ENCODE results near the gene KRT17. TPM values are rescaled to one million over a fixed set of nuclear protein-coding genes. Genes with fewer than 3 reads are reported as not detected.
A peak's percentile ranks its signal among the peaks of the same experiment; 100 is the strongest.
"Not testable (repeated sequence)": the region's sequence is repeated elsewhere in the genome, so short reads cannot be mapped to it uniquely, and the experiment has no call there.

The KRT17 gene
- total RNA-seq, 6 donors from 2014 or later = 0.78 to 33.3 (median 18.0) TPM

DNA sequence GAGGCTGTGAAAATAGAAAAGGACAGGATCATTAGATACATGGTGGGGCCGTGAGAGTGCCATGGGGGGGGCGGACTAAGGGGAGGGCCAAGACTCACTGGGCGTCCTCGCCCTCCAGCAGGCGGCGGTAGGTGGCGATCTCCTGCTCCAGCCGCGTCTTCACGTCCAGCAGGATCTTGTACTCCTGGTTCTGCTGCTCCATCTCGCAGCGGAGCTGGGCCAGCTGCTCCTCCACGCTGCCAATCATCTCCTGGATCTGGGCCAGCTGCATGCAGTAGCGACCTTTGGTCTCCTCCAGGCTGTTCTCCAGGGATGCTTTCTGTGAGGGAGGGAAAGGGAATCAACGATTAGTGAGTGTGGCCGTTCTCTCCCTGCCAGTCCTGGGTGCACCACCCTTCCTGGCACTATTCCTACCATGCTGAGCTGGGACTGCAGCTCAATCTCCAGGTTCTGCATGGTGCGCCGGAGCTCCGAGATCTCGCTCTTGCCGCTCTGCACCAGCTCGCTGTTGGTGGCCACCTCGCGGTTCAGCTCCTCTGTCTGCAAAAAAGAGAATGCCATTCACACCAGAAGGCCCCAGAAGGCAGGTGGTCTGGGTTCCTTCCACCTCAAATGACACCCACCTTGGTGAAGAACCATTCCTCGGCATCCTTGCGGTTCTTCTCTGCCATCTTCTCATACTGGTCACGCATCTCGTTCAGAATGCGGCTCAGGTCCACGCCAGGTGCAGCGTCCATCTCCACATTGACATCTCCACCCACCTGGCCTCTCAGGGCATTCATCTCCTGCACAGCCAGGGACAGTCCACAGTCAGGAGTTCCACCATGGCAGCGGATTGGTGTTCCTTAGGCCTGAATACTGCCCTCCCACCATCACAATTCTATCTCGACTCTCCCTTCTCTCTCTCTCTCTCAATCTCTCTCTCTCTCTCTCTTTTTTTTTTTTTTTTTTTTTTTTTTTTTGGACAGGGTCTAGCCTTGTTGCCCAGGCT, 40.9 kb downstream of the KRT17 start:
- Histone ChIP-seq H3K4me3 (no peak overlapping the region), H3K27ac (no peak overlapping the region), H3K4me1 (peaks cover 0 to 3% (median 0%) of the 10 kb centered on the region in 4 donors), H3K36me3 (no peaks in the 10 kb centered on the region), H3K9me3 (no peaks in the 10 kb centered on the region), H3K27me3 (no peaks in the 10 kb centered on the region)
- TF ChIP-seq, protein P1, sequence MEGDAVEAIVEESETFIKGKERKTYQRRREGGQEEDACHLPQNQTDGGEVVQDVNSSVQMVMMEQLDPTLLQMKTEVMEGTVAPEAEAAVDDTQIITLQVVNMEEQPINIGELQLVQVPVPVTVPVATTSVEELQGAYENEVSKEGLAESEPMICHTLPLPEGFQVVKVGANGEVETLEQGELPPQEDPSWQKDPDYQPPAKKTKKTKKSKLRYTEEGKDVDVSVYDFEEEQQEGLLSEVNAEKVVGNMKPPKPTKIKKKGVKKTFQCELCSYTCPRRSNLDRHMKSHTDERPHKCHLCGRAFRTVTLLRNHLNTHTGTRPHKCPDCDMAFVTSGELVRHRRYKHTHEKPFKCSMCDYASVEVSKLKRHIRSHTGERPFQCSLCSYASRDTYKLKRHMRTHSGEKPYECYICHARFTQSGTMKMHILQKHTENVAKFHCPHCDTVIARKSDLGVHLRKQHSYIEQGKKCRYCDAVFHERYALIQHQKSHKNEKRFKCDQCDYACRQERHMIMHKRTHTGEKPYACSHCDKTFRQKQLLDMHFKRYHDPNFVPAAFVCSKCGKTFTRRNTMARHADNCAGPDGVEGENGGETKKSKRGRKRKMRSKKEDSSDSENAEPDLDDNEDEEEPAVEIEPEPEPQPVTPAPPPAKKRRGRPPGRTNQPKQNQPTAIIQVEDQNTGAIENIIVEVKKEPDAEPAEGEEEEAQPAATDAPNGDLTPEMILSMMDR (IDR thresholded peaks at IDR 0.05) = no peak
- TF ChIP-seq POLR2AphosphoS5 (IDR thresholded peaks at IDR 0.05) = no peak
- no peak for TF ChIP-seq EP300 (IDR thresholded peaks at IDR 0.05)
- TF ChIP-seq POLR2A (IDR thresholded peaks at IDR 0.05) = no peak
- WGBS, 2 donors = 78 to 82% methylated on average over 26 to 30 of the region's 33 CpGs
- peak in 1 of 2 donors; percentile 63 for DNase-seq
- ATAC-seq (ENCODE audit: low FRiP score in 2 of 2) = no peak

DNA sequence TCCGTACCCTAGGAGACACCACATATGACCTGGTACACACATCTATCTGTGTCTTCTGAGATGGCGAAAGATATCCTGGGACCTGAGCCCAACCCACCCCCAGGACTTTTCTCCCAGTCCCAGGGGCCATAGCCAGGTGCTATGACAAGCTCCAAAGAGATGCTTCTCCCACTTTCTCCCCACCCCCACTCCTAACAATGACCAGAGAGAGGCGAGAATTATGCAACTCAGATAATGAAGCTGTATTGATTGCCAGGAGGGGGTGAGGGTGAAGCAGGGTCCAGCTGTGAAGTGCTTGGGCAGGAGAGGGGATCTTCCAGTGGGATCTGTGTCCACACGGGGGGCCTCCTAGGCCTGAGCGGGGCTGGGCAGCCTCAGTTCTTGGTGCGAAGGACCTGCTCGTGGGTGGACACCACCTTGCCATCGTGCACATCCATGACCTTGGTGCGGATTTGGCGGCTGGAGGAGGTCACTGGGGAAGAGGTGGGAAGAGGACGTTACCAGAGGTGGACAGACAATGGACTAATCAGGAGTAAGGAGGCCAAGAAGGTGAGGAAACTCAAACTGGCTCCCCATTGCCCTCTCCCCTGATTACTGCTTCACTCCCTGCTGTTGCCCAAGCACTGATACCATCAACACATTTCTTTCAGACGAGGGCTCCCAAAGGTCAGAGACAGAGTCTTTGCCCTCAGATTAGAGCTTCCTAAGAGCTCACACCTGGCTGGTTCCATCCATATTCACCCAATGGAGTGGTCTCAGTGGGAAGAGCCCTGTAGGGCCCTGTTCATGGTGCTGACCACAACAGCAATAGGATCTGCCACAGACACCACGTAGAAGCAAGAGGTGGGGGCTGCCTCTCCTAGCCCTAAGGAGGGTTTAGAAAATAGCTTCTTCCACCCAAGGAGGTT, 42.1 kb downstream of the KRT17 start:
- DNase-seq; H3K4me3 ChIP-seq; H3K27ac ChIP-seq; H3K9me3 ChIP-seq; H3K36me3 ChIP-seq; H3K27me3 ChIP-seq; ATAC-seq (ENCODE audit: low FRiP score in 2 of 2); H3K4me1 ChIP-seq: not testable (repeated sequence)
- 80 to 84% methylated on average over 13 of the region's 13 CpGs for WGBS, 2 donors

DNA sequence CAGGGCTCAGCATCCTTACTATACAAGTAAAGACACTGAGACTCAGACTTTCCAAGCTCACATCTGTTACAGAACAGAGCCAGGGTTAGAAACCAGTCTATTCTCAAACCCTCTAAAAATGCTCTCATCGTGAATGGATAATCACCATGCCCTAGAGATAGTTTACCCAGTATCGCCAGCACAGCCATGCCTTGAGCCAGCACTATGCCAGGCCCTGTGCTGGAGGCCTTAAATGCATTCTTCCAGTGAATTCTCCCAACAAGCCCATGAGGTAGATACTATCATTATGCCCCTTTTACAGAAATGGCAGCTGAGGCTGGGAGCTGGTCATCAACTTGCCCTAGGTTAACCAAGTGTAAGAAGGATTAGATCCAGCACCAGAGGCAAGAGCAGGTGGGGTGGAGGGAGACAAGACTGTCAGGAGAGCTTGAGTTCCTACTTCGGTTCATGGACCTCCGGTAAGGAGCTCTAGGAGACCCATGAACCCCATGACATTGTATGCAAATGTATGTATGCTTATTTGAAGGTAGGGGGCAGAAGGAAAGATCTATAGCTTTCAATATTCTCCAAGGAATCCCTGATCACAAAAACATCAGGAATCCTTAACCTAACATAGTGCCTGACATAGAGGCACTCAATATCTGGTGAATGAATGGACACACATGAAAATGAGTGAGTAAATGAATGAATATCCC, 42.9 kb downstream of the KRT17 start:
- no peak for DNase-seq
- H3K4me1 ChIP-seq = peaks cover 0 to 3% (median 0%) of the 10 kb centered on the region in 4 donors
- no peaks in the 10 kb centered on the region for H3K27me3 ChIP-seq
- TF ChIP-seq EP300 (IDR thresholded peaks at IDR 0.05) = no peak
- no peak for TF ChIP-seq POLR2AphosphoS5 (IDR thresholded peaks at IDR 0.05)
- TF ChIP-seq, protein P1 (IDR thresholded peaks at IDR 0.05) = no peak
- no peak for TF ChIP-seq POLR2A (IDR thresholded peaks at IDR 0.05)
- H3K27ac ChIP-seq = no peak overlapping the region
- H3K36me3 ChIP-seq = no peaks in the 10 kb centered on the region
- WGBS, 2 donors = 87 to 88% methylated on average over 4 of the region's 4 CpGs
- no peak for ATAC-seq (ENCODE audit: low FRiP score in 2 of 2)
- no peaks in the 10 kb centered on the region for H3K9me3 ChIP-seq
- no peak overlapping the region for H3K4me3 ChIP-seq

DNA sequence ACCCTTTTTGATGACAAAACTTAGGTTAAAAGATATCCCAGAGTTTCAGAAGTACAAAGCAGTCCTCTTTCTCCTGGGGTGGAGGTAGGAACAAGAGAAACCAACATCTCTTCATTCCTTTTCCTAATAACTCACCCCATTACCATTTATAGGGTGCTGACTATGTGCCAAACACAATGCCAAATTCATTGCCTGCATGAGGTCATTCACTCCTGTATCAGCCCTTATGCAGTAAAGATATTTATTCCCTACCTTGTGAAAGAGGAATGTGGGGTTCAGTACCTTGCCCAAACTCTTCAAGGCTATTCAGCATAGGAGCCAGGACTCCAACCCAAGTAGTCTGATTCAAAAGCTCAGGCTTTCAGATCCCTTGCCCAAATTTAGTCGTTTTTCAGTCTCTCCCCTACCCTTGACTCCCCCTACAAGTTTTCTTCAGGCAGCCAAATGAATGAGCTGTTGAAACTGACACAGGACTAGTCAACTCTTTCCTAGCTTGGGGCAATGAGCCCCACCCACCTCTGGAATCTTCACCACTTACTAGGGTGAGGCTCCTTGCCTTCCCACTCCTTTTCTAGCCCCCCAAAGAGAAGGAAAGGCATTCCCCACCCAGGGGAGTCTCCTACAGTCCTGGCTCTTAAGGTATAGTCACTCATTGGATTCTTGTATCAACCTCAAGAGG, 43.5 kb downstream of the KRT17 start:
- H3K36me3 ChIP-seq = no peaks in the 10 kb centered on the region
- TF ChIP-seq POLR2A (IDR thresholded peaks at IDR 0.05) (no peak), EP300 (IDR thresholded peaks at IDR 0.05) (no peak), POLR2AphosphoS5 (IDR thresholded peaks at IDR 0.05) (no peak)
- TF ChIP-seq, protein P1 (IDR thresholded peaks at IDR 0.05) = no peak
- H3K9me3 ChIP-seq = no peaks in the 10 kb centered on the region
- H3K27me3 ChIP-seq = no peaks in the 10 kb centered on the region
- no peak overlapping the region for H3K27ac ChIP-seq
- no peak for DNase-seq
- H3K4me3 ChIP-seq = no peak overlapping the region
- H3K4me1 ChIP-seq = peaks cover 0 to 3% (median 0%) of the 10 kb centered on the region in 4 donors
- ATAC-seq (ENCODE audit: low FRiP score in 2 of 2) = no peak
- 21 to 33% methylated on average over 1 of the region's 1 CpG for WGBS, 2 donors
